Measurements from ENCODE around the gene SIPA1L3.

- TF ChIP-seq CTCF (IDR thresholded peaks at IDR 0.05): no peak
- TF ChIP-seq, protein P1, sequence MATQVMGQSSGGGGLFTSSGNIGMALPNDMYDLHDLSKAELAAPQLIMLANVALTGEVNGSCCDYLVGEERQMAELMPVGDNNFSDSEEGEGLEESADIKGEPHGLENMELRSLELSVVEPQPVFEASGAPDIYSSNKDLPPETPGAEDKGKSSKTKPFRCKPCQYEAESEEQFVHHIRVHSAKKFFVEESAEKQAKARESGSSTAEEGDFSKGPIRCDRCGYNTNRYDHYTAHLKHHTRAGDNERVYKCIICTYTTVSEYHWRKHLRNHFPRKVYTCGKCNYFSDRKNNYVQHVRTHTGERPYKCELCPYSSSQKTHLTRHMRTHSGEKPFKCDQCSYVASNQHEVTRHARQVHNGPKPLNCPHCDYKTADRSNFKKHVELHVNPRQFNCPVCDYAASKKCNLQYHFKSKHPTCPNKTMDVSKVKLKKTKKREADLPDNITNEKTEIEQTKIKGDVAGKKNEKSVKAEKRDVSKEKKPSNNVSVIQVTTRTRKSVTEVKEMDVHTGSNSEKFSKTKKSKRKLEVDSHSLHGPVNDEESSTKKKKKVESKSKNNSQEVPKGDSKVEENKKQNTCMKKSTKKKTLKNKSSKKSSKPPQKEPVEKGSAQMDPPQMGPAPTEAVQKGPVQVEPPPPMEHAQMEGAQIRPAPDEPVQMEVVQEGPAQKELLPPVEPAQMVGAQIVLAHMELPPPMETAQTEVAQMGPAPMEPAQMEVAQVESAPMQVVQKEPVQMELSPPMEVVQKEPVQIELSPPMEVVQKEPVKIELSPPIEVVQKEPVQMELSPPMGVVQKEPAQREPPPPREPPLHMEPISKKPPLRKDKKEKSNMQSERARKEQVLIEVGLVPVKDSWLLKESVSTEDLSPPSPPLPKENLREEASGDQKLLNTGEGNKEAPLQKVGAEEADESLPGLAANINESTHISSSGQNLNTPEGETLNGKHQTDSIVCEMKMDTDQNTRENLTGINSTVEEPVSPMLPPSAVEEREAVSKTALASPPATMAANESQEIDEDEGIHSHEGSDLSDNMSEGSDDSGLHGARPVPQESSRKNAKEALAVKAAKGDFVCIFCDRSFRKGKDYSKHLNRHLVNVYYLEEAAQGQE (IDR thresholded peaks at IDR 0.05; ENCODE audit: low read depth, low read length): no peak
- TF ChIP-seq RAD21 (IDR thresholded peaks at IDR 0.05; ENCODE audit: low read length): no peak
- TF ChIP-seq, protein P2, sequence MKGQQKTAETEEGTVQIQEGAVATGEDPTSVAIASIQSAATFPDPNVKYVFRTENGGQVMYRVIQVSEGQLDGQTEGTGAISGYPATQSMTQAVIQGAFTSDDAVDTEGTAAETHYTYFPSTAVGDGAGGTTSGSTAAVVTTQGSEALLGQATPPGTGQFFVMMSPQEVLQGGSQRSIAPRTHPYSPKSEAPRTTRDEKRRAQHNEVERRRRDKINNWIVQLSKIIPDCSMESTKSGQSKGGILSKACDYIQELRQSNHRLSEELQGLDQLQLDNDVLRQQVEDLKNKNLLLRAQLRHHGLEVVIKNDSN (IDR thresholded peaks at IDR 0.05; ENCODE audit: borderline replicate concordance, low read depth): no peak
- TF ChIP-seq SMC3 (IDR thresholded peaks at IDR 0.05; ENCODE audit: low read depth, low read length): no peak
- no peak for TF ChIP-seq MAX (IDR thresholded peaks at IDR 0.05; ENCODE audit: low read depth)
- no peak for TF ChIP-seq FOXM1 (IDR thresholded peaks at IDR 0.05; ENCODE audit: low read depth)
- TF ChIP-seq YY1 (IDR thresholded peaks at IDR 0.05; ENCODE audit: low read depth): no peak
- TF ChIP-seq NFIC (IDR thresholded peaks at IDR 0.05; ENCODE audit: borderline replicate concordance): no peak
- no peak for TF ChIP-seq IRF3 (IDR thresholded peaks at IDR 0.05; ENCODE audit: low read depth, low read length)
Measured at GRCh38 chr19:37975071-37975470, 68.1 kb downstream of the SIPA1L3 start.

Measured in SK-N-SH (cell line).